Measurements from ENCODE around the gene PNPO. TPM values are rescaled to one million over a fixed set of nuclear protein-coding genes. Genes with fewer than 3 reads are reported as not detected.

Gene PNPO
- total and polyA plus RNA-seq, 2 of the 13 experiments (the other 11 are each of a cell fraction or from before 2014, with no cell fraction given): 47.9 to 63.3 TPM

DNA sequence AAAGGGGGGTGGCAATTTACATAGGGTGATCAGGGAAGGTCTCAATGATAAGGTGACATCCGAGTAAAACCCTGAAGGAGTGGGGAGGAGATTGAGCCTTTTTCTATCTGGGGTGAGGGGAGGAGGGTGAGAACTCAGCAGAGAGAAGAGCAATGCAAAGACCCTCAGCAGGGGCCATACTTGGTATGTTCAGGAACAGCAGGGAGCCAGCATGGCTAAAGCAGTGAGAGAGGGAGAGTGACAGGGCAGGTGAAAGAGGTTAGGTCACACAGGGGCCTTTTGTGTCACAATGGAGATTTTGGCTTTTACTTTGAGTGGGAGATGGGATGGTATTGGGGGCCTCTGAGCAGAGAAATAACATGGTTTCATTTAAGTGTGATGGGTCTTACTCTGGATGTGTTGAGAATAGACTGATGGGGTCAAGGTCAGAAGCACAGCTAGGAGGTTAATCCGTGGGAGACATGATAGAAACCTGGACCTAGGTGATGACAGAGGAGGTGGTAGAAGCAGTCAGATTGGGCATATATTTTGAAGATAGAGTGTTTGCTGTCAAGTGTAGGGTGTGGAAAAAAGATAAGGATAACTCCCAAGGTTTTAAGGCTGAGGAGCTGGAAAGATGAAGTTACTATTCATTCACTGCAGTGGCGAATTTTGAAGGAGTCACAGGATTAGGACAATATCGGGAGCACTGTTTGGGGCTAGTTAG lies 39.2 kb upstream of the PNPO start:
- no peak overlapping the region for H2AFZ ChIP-seq (ENCODE audit: low read length)
- H3K27me3 ChIP-seq (ENCODE audit: control insufficient read depth in 1 of 2, insufficient read depth in 2 of 2, low read length in 2 of 2): no peaks in the 10 kb centered on the region
- no peaks in the 10 kb centered on the region for H3K9me3 ChIP-seq (ENCODE audit: low read length)
- H4K20me1 ChIP-seq (ENCODE audit: insufficient read depth, low read length): no peaks in the 10 kb centered on the region
- ChIA-PET POLR2A (interaction anchor here (0.8 kb wide), 1 partner anchor 39 kb away, joined by 3 read pairs; the partner anchor contains the start of gene PNPO), CTCF (ENCODE audit: low intra/inter-chr PET ratio, low total read pairs) (no interaction called here)
- H3K36me3 ChIP-seq (replicated peaks in 1 of 2; ENCODE audit: control insufficient read depth in 1 of 2, insufficient read depth in 2 of 2, low read length in 2 of 2): peaks cover 0 to 5% of the 10 kb centered on the region in 2 experiments; a peak in 2 of 5 replicates
- peaks cover 44% of the 10 kb centered on the region for H3K4me1 ChIP-seq (ENCODE audit: insufficient read depth, low read length)
- H3K9ac ChIP-seq (ENCODE audit: insufficient read depth, low read depth, low read length): no peak overlapping the region
- peaks cover 10% of the 10 kb centered on the region for H3K79me2 ChIP-seq (ENCODE audit: insufficient read depth, low read length)
- DNase-seq (ENCODE audit: low spot score): no peak
- ATAC-seq: no peak
- H3K4me3 ChIP-seq (replicated peaks in 1 of 3; ENCODE audit: insufficient read depth in 1 of 3, low read depth in 2 of 3, low read length in 3 of 3): no peak overlapping the region
- 79% methylated on average over 4 of the region's 4 CpGs for WGBS (ENCODE audit: low lambda C conversion rate)
- intact Hi-C loops (cut with micrococcal nuclease; ENCODE audit: unreplicated experiment): no loop called here
- in situ Hi-C loops (cut with HindIII; ENCODE audit: extremely low pct_ligation_motif_present, low pct_unique_long_range_greater_than_20kb): no loop called here
- no peak overlapping the region for H3K4me2 ChIP-seq (ENCODE audit: low read depth, low read length)
- no peak for FAIRE-seq
- no TSS peak for BruUV-seq (replicated peaks)
- no peak overlapping the region for H3K27ac ChIP-seq (ENCODE audit: extremely low read length, insufficient read depth, low read length)
- TF ChIP-seq, protein P1, sequence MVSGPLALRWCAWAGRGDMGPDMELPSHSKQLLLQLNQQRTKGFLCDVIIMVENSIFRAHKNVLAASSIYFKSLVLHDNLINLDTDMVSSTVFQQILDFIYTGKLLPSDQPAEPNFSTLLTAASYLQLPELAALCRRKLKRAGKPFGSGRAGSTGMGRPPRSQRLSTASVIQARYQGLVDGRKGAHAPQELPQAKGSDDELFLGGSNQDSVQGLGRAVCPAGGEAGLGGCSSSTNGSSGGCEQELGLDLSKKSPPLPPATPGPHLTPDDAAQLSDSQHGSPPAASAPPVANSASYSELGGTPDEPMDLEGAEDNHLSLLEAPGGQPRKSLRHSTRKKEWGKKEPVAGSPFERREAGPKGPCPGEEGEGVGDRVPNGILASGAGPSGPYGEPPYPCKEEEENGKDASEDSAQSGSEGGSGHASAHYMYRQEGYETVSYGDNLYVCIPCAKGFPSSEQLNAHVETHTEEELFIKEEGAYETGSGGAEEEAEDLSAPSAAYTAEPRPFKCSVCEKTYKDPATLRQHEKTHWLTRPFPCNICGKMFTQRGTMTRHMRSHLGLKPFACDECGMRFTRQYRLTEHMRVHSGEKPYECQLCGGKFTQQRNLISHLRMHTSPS (CRISPR knock-in tag; IDR thresholded peaks at IDR 0.05; ENCODE audit: low read depth): no peak
- TF ChIP-seq ZNF337 (CRISPR knock-in tag; IDR thresholded peaks at IDR 0.05; ENCODE audit: borderline replicate concordance, low read depth): no peak
- TF ChIP-seq ZNF451 (CRISPR knock-in tag; IDR thresholded peaks at IDR 0.05): no peak
- TF ChIP-seq, protein P2, sequence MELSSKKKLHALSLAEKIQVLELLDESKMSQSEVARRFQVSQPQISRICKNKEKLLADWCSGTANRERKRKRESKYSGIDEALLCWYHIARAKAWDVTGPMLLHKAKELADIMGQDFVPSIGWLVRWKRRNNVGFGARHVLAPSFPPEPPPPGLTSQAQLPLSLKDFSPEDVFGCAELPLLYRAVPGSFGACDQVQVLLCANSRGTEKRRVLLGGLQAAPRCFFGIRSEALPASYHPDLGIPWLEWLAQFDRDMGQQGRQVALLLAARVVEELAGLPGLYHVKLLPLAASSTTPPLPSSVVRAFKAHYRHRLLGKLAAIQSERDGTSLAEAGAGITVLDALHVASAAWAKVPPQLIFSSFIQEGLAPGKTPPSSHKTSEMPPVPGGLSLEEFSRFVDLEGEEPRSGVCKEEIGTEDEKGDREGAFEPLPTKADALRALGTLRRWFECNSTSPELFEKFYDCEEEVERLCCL (CRISPR knock-in tag; IDR thresholded peaks at IDR 0.05; ENCODE audit: borderline replicate concordance): no peak
- TF ChIP-seq NFATC3 (CRISPR knock-in tag; IDR thresholded peaks at IDR 0.05): no peak
- no peak for TF ChIP-seq SNAPC2 (CRISPR knock-in tag; IDR thresholded peaks at IDR 0.05)
- no peak for TF ChIP-seq ATF7-NPFF (CRISPR knock-in tag; IDR thresholded peaks at IDR 0.05; ENCODE audit: low read depth)
- TF ChIP-seq, protein P3, sequence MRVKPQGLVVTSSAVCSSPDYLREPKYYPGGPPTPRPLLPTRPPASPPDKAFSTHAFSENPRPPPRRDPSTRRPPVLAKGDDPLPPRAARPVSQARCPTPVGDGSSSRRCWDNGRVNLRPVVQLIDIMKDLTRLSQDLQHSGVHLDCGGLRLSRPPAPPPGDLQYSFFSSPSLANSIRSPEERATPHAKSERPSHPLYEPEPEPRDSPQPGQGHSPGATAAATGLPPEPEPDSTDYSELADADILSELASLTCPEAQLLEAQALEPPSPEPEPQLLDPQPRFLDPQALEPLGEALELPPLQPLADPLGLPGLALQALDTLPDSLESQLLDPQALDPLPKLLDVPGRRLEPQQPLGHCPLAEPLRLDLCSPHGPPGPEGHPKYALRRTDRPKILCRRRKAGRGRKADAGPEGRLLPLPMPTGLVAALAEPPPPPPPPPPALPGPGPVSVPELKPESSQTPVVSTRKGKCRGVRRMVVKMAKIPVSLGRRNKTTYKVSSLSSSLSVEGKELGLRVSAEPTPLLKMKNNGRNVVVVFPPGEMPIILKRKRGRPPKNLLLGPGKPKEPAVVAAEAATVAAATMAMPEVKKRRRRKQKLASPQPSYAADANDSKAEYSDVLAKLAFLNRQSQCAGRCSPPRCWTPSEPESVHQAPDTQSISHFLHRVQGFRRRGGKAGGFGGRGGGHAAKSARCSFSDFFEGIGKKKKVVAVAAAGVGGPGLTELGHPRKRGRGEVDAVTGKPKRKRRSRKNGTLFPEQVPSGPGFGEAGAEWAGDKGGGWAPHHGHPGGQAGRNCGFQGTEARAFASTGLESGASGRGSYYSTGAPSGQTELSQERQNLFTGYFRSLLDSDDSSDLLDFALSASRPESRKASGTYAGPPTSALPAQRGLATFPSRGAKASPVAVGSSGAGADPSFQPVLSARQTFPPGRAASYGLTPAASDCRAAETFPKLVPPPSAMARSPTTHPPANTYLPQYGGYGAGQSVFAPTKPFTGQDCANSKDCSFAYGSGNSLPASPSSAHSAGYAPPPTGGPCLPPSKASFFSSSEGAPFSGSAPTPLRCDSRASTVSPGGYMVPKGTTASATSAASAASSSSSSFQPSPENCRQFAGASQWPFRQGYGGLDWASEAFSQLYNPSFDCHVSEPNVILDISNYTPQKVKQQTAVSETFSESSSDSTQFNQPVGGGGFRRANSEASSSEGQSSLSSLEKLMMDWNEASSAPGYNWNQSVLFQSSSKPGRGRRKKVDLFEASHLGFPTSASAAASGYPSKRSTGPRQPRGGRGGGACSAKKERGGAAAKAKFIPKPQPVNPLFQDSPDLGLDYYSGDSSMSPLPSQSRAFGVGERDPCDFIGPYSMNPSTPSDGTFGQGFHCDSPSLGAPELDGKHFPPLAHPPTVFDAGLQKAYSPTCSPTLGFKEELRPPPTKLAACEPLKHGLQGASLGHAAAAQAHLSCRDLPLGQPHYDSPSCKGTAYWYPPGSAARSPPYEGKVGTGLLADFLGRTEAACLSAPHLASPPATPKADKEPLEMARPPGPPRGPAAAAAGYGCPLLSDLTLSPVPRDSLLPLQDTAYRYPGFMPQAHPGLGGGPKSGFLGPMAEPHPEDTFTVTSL (CRISPR knock-in tag; IDR thresholded peaks at IDR 0.05; ENCODE audit: borderline replicate concordance): no peak
- TF ChIP-seq NR1H2 (CRISPR knock-in tag; IDR thresholded peaks at IDR 0.05; ENCODE audit: borderline replicate concordance, low read depth): no peak
